Fibroblast of lung (primary cell): ENCODE results near the gene PSMD13.

Experiments used
- CTCF ChIP-seq, 2 donors: IDR thresholded peaks in 1 of 2; conservative IDR thresholded peaks in 1 of 2; 1 replicate in 1 of 2; 2 replicates in 1 of 2; pipeline ENCODE4 v1.5.1; 2011 to 2012; ENCODE audit warnings: low read length in 2 of 2, control low read depth in 1 of 2, inconsistent platforms in 1 of 2, low read depth in 1 of 2, mild to moderate bottlenecking in 1 of 2
- EZH2 ChIP-seq: IDR thresholded peaks from 2 replicates; pipeline ENCODE4 v1.5.1; 2012; ENCODE audit warnings: low read length, control low read depth, mild to moderate bottlenecking; ENCODE audit errors: missing control alignments

DNA sequence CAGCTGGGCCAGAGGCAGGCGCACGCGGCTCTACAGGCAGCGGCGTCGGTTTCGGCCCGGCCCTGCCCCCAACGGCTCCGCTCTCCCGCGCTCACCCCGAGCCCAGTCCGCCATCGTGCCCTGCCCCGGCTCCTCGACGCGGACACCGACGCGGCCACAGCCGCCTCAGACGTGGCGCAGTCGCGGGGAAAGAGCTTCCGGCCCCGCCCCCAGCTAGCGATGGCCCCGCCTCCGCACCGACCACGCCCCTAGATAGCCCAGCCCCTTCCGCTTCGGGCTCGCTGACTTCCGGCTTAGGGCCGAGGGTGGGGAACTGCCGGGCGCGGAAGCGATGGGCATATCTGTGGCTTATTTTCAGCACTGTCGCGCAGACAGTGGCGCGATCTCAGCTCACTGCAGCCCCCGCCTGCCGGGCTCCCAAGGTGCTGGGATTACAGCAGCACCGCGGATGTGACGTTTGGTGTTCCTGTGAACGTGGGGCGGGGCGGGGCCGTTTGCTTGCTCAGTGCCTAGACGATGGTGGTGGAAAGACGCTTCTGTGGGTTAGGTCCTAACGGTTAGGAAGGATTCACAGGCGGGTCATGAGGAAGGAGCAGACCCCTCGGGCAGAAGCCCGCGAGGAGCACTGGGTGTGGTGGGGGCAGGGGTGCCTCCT, 29.4 kb upstream of the PSMD13 start, which contains the start of the genes BET1L and RIC8A:
- no peak for TF ChIP-seq CTCF (conservative IDR thresholded peaks at IDR 0.05 in 1 of 2, IDR thresholded peaks at IDR 0.05 in 1 of 2; ENCODE audit: low read depth in 1 of 2, low read length in 2 of 2)
- no peak for TF ChIP-seq EZH2
